Measurements from ENCODE around the gene OSBPL3.
"Not testable (repeated sequence)": the region's sequence is repeated elsewhere in the genome, so short reads cannot be mapped to it uniquely, and the experiment has no call there.

Gene OSBPL3

DNA sequence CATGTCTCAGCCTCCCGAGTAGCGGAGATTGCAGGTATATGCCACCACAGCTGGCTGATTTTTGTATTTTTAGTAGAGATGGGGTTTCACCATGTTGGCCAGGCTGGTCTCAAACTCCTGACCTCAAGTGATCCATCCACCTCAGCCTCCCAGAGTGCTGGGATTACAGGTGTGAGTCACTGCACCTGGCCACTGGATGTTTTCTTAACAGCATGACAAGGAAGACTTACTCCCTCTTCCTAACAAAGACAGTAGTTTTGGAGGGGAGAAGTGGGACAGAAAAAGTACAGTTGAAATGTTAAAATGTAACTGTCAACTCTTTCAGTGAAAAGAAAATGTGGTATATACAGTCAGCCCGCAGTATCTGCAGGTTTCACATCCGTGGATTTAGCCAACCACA is 76.0 kb downstream of the OSBPL3 start:
- H3K9me3 ChIP-seq (ENCODE audit: control insufficient read depth, low read length); H3K4me1 ChIP-seq (ENCODE audit: control insufficient read depth, insufficient read depth, low read length); H3K36me3 ChIP-seq (ENCODE audit: control insufficient read depth, insufficient read depth, low read length); H3K27me3 ChIP-seq (ENCODE audit: control insufficient read depth, insufficient read depth, low read length, poor library complexity, severe bottlenecking); H3K27ac ChIP-seq (ENCODE audit: insufficient read depth, low read depth, low read length, poor library complexity, severe bottlenecking); H3K4me3 ChIP-seq (ENCODE audit: insufficient read depth, low read depth, low read length): not testable (repeated sequence)
- WGBS, 2 experiments: 89 to 94% methylated on average over 4 of the region's 4 CpGs

GRCh38 chr7:24903559-24903958 is 76.4 kb downstream of the OSBPL3 start:
- 90 to 96% methylated on average over 3 of the region's 3 CpGs for WGBS, 2 experiments
- no peaks in the 10 kb centered on the region for H3K27me3 ChIP-seq (ENCODE audit: control insufficient read depth, insufficient read depth, low read length, poor library complexity, severe bottlenecking)

DNA sequence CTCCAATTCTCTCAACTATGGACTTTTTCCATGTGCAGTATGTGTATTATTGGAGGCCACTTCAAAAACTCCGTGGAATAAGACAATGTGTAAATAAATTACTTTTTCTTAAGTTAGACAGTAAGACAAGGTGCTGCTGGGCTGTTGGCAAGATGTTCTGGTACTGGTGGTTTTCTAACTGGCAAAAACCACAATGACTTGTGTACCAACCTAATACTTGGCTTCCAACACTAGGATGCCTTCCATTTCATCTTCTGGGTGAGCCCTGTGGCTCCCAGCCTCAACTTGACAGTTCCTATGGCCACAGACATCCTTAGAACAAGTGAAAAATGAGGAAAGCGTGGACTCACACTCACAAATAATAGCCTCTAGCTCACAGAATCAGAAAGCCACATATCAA is 77.0 kb downstream of the OSBPL3 start:
- no peaks in the 10 kb centered on the region for H3K9me3 ChIP-seq (ENCODE audit: control insufficient read depth, low read length)
- no peak overlapping the region for H3K27ac ChIP-seq (ENCODE audit: insufficient read depth, low read depth, low read length, poor library complexity, severe bottlenecking)
- no peaks in the 10 kb centered on the region for H3K4me1 ChIP-seq (ENCODE audit: control insufficient read depth, insufficient read depth, low read length)
- no peaks in the 10 kb centered on the region for H3K36me3 ChIP-seq (ENCODE audit: control insufficient read depth, insufficient read depth, low read length)
- H3K27me3 ChIP-seq (ENCODE audit: control insufficient read depth, insufficient read depth, low read length, poor library complexity, severe bottlenecking): no peaks in the 10 kb centered on the region
- WGBS, 2 experiments: 90 to 100% methylated on average over 2 of the region's 2 CpGs
- H3K4me3 ChIP-seq (ENCODE audit: insufficient read depth, low read depth, low read length): no peak overlapping the region

More at GRCh38 chr7:24903559-24903958, 76.4 kb downstream of the OSBPL3 start:
- Histone ChIP-seq H3K4me3 (ENCODE audit: insufficient read depth, low read depth, low read length) (no peak overlapping the region), H3K36me3 (ENCODE audit: control insufficient read depth, insufficient read depth, low read length) (no peaks in the 10 kb centered on the region), H3K4me1 (ENCODE audit: control insufficient read depth, insufficient read depth, low read length) (no peaks in the 10 kb centered on the region), H3K27ac (ENCODE audit: insufficient read depth, low read depth, low read length, poor library complexity, severe bottlenecking) (no peak overlapping the region), H3K9me3 (ENCODE audit: control insufficient read depth, low read length) (no peaks in the 10 kb centered on the region)

DNA sequence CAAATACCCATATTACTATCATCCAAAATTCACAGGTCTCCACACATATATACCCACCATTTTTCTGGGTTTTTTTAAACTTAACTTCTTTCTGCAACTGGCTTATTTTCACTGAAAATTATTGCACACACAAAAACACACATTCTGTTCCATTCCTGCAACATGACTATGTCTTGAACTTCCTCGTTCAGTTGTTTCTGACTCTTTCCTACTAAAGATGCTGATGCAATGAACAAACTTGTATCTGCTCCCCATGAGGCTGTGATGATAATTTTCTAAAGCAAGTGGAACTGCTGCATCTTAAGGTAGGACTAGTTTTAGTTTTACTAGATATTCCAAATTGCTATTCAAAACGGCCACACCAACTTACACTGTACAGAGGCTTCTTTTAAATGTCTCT is 77.7 kb downstream of the OSBPL3 start:
- H3K4me3 ChIP-seq (ENCODE audit: insufficient read depth, low read depth, low read length): no peak overlapping the region
- no peaks in the 10 kb centered on the region for H3K36me3 ChIP-seq (ENCODE audit: control insufficient read depth, insufficient read depth, low read length)
- no peaks in the 10 kb centered on the region for H3K9me3 ChIP-seq (ENCODE audit: control insufficient read depth, low read length)
- no peaks in the 10 kb centered on the region for H3K4me1 ChIP-seq (ENCODE audit: control insufficient read depth, insufficient read depth, low read length)
- H3K27me3 ChIP-seq (ENCODE audit: control insufficient read depth, insufficient read depth, low read length, poor library complexity, severe bottlenecking): no peaks in the 10 kb centered on the region
- WGBS, 2 experiments: 89 to 94% methylated on average over 1 of the region's 2 CpGs
- no peak overlapping the region for H3K27ac ChIP-seq (ENCODE audit: insufficient read depth, low read depth, low read length, poor library complexity, severe bottlenecking)

DNA sequence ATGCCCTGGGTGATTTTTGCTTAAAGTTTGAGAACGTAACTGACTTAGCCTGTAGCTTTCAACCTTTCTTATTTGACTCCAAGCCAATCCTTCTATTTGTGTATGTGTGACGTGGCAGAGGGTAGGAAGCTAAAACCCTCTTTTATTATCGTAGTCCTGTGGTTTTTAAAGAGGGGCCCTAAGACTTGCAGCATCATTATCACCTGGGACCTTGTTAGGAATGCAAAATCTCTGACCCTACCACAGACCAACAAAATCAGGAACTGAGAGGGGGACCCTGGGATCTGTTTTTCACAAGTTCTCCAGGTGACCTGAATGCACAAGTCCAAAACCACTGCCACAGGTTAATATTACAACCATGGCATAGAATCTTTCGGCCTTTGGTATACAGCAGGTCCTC is 80.1 kb downstream of the OSBPL3 start:
- 96 to 98% methylated on average over 4 of the region's 4 CpGs for WGBS, 2 experiments
- H3K27ac ChIP-seq (ENCODE audit: insufficient read depth, low read depth, low read length, poor library complexity, severe bottlenecking): no peak overlapping the region

GRCh38 chr7:24899161-24899560 is 80.8 kb downstream of the OSBPL3 start:
- H3K27ac ChIP-seq (ENCODE audit: insufficient read depth, low read depth, low read length, poor library complexity, severe bottlenecking): no peak overlapping the region
- H3K27me3 ChIP-seq (ENCODE audit: control insufficient read depth, insufficient read depth, low read length, poor library complexity, severe bottlenecking): no peaks in the 10 kb centered on the region
- no peak overlapping the region for H3K4me3 ChIP-seq (ENCODE audit: insufficient read depth, low read depth, low read length)
- H3K9me3 ChIP-seq (ENCODE audit: control insufficient read depth, low read length): no peaks in the 10 kb centered on the region
- 78 to 100% methylated on average over 1 of the region's 1 CpG for WGBS, 2 experiments
- no peaks in the 10 kb centered on the region for H3K36me3 ChIP-seq (ENCODE audit: control insufficient read depth, insufficient read depth, low read length)
- no peaks in the 10 kb centered on the region for H3K4me1 ChIP-seq (ENCODE audit: control insufficient read depth, insufficient read depth, low read length)

More for the DNA sequence above, 80.1 kb downstream of the OSBPL3 start:
- no peaks in the 10 kb centered on the region for H3K36me3 ChIP-seq (ENCODE audit: control insufficient read depth, insufficient read depth, low read length)
- no peaks in the 10 kb centered on the region for H3K4me1 ChIP-seq (ENCODE audit: control insufficient read depth, insufficient read depth, low read length)
- H3K27me3 ChIP-seq (ENCODE audit: control insufficient read depth, insufficient read depth, low read length, poor library complexity, severe bottlenecking): no peaks in the 10 kb centered on the region
- H3K9me3 ChIP-seq (ENCODE audit: control insufficient read depth, low read length): no peaks in the 10 kb centered on the region
- H3K4me3 ChIP-seq (ENCODE audit: insufficient read depth, low read depth, low read length): no peak overlapping the region

- Histone ChIP-seq H3K27me3 (ENCODE audit: control insufficient read depth, insufficient read depth, low read length, poor library complexity, severe bottlenecking) (no peaks in the 10 kb centered on the region), H3K36me3 (ENCODE audit: control insufficient read depth, insufficient read depth, low read length) (no peaks in the 10 kb centered on the region), H3K4me3 (ENCODE audit: insufficient read depth, low read depth, low read length) (no peak overlapping the region), H3K9me3 (ENCODE audit: control insufficient read depth, low read length) (no peaks in the 10 kb centered on the region), H3K27ac (ENCODE audit: insufficient read depth, low read depth, low read length, poor library complexity, severe bottlenecking) (no peak overlapping the region), H3K4me1 (ENCODE audit: control insufficient read depth, insufficient read depth, low read length) (no peaks in the 10 kb centered on the region)
- WGBS, 2 experiments: 96% methylated on average over 4 of the region's 4 CpGs
Observed at GRCh38 chr7:24898691-24899090, 81.3 kb downstream of the OSBPL3 start.

DNA sequence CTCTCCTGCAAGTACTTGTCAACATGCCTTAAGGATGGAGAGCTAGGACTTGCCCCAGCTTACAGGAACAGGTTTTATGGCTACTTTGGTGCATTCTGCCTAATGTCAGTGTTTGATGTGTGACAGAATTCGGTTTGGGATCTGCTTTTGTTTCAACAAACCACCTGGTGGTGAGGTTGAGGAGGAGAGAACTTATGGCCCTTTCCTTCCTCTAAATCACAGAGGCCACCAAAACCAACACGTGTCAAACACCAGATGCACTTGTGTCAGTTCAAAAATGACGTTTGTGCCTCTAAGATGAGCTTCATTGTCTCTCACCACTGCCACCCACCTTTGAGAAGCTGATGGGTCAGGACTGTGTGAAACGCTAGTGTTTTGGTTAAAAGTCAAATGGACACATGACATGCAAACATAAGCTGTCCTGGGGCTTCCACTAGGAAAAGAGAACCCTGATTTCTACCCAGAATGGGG is 83.9 kb downstream of the OSBPL3 start:
- H3K4me3 ChIP-seq (ENCODE audit: insufficient read depth, low read depth, low read length): no peak overlapping the region
- no peaks in the 10 kb centered on the region for H3K36me3 ChIP-seq (ENCODE audit: control insufficient read depth, insufficient read depth, low read length)
- no peak overlapping the region for H3K27ac ChIP-seq (ENCODE audit: insufficient read depth, low read depth, low read length, poor library complexity, severe bottlenecking)
- no peaks in the 10 kb centered on the region for H3K4me1 ChIP-seq (ENCODE audit: control insufficient read depth, insufficient read depth, low read length)
- no peaks in the 10 kb centered on the region for H3K27me3 ChIP-seq (ENCODE audit: control insufficient read depth, insufficient read depth, low read length, poor library complexity, severe bottlenecking)
- no peaks in the 10 kb centered on the region for H3K9me3 ChIP-seq (ENCODE audit: control insufficient read depth, low read length)
- 83 to 90% methylated on average over 4 of the region's 4 CpGs for WGBS, 2 experiments

DNA sequence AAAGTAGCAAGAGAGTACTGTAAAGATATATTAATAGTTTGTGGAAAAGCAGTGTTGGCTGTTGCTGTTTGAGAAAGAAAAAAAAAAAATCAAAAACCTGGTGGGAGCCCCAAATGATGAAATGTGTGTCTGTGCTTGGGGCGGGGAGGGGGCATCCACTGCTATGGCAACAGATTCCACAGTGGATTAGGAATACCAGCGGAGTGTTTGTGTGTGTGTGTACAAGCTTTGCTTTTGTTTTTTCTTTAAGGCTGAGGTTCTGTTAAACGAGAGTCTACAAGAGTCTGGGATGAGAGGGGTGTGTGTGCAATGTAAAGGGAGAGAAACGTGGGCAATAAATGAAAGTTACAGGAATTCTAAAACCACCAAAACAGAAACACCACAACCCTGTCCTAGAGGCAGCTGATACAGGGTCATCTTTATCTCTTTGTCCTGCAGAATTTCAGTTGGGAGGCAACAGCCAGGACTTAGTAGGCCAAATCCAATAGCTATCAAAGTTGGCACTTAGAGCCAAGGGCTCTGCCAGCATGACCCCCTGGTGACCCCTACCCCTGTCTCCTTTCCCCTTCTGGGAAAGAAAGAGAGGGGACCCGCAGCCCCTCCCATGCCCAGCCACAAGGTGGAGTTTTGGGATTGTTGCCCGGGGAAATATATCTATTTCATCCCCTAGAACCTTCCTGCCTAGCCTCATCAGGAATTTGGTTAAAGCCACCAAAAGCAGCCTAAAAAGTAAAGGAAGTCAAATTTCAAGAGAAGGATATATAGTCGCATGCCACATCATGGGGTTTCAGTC is 85.4 kb downstream of the OSBPL3 start:
- no peaks in the 10 kb centered on the region for H3K27me3 ChIP-seq (ENCODE audit: control insufficient read depth, insufficient read depth, low read length, poor library complexity, severe bottlenecking)
- H3K4me3 ChIP-seq (ENCODE audit: insufficient read depth, low read depth, low read length): no peak overlapping the region
- no peaks in the 10 kb centered on the region for H3K36me3 ChIP-seq (ENCODE audit: control insufficient read depth, insufficient read depth, low read length)
- no peaks in the 10 kb centered on the region for H3K4me1 ChIP-seq (ENCODE audit: control insufficient read depth, insufficient read depth, low read length)
- H3K27ac ChIP-seq (ENCODE audit: insufficient read depth, low read depth, low read length, poor library complexity, severe bottlenecking): no peak overlapping the region
- 72 to 75% methylated on average over 4 to 6 of the region's 7 CpGs for WGBS, 2 experiments
- no peaks in the 10 kb centered on the region for H3K9me3 ChIP-seq (ENCODE audit: control insufficient read depth, low read length)

GRCh38 chr7:24891311-24891735 is 88.7 kb downstream of the OSBPL3 start:
- Histone ChIP-seq H3K9me3 (ENCODE audit: control insufficient read depth, low read length) (no peaks in the 10 kb centered on the region), H3K4me3 (ENCODE audit: insufficient read depth, low read depth, low read length) (no peak overlapping the region), H3K4me1 (ENCODE audit: control insufficient read depth, insufficient read depth, low read length) (no peaks in the 10 kb centered on the region), H3K36me3 (ENCODE audit: control insufficient read depth, insufficient read depth, low read length) (no peaks in the 10 kb centered on the region), H3K27ac (ENCODE audit: insufficient read depth, low read depth, low read length, poor library complexity, severe bottlenecking) (no peak overlapping the region), H3K27me3 (ENCODE audit: control insufficient read depth, insufficient read depth, low read length, poor library complexity, severe bottlenecking) (no peaks in the 10 kb centered on the region)
- WGBS, 2 experiments: 93% methylated on average over 3 of the region's 3 CpGs

Data from ectodermal cell (in vitro differentiated cells).